Peyer's patch (tissue), 4 donors: Measurements from ENCODE around the gene INSRR. TPM values are rescaled to one million over a fixed set of nuclear protein-coding genes. Genes with fewer than 3 reads are reported as not detected.
A peak's percentile ranks its signal among the peaks of the same experiment; 100 is the strongest.

Experiments used
- DNase-seq, 3 donors: peaks; one replicate each; pipeline ENCODE4 v3.0.0-alpha.2; 2017 to 2019
- H3K27ac ChIP-seq, 4 donors: fragments of 200-600 bp; sonication (generic); one replicate each; pipeline ENCODE4 v1.5.1; 2016 to 2019
- H3K27me3 ChIP-seq, 2 donors: fragments of 200-600 bp; sonication (generic); one replicate each; pipeline ENCODE4 v1.5.1; 2019
- H3K36me3 ChIP-seq, 3 donors: fragments of 200-600 bp; sonication (generic); one replicate each; pipeline ENCODE4 v1.5.1; 2016 to 2019
- H3K4me1 ChIP-seq, 4 donors: fragments of 200-600 bp; sonication (generic); one replicate each; pipeline ENCODE4 v1.5.1; 2016 to 2019
- H3K4me3 ChIP-seq, 4 donors: fragments of 200-600 bp; sonication (generic); 1 replicate in 3 of 4; 2 replicates in 1 of 4; pipeline ENCODE4 v1.5.1; 2016 to 2019; ENCODE audit warnings: mild to moderate bottlenecking in 1 of 4
- H3K9me3 ChIP-seq, 4 donors: fragments of 200-600 bp; sonication (generic); one replicate each; pipeline ENCODE4 v1.5.1; 2016 to 2019; ENCODE audit warnings: mild to moderate bottlenecking in 1 of 4
- POLR2A ChIP-seq, 2 donors: fragments of 450-650 bp; IDR thresholded peaks; one replicate each; pipeline ENCODE4 v1.5.1; 2017; ENCODE audit warnings: antibody characterized with exemption in 2 of 2, mild to moderate bottlenecking in 2 of 2, moderate library complexity in 2 of 2
- total RNA-seq, 4 donors: library from RNA; depleted of rRNA; stranded (reverse); fragments of >200 nt; gene quantifications; one replicate each; pipeline ENCODE4 v1.1.0, GENCODE V29; 2016
- TF ChIP-seq, protein P1 (sequence below), 6 experiments: fragments of 450-650 bp in 4 of 6; fragments of 200-600 bp in 2 of 6; sonication (generic) in 1 of 6; IDR thresholded peaks; one replicate each; pipeline ENCODE4 v1.5.1; 2017 to 2019; ENCODE audit warnings: antibody characterized with exemption in 6 of 6, mild to moderate bottlenecking in 3 of 6, moderate library complexity in 1 of 6

The INSRR gene
- total RNA-seq, 4 donors from 2014 or later = not detected

- no peaks in the 10 kb centered on the region for H3K4me1 ChIP-seq
- TF ChIP-seq POLR2A (IDR thresholded peaks at IDR 0.05) = no peak
- TF ChIP-seq, protein P1, sequence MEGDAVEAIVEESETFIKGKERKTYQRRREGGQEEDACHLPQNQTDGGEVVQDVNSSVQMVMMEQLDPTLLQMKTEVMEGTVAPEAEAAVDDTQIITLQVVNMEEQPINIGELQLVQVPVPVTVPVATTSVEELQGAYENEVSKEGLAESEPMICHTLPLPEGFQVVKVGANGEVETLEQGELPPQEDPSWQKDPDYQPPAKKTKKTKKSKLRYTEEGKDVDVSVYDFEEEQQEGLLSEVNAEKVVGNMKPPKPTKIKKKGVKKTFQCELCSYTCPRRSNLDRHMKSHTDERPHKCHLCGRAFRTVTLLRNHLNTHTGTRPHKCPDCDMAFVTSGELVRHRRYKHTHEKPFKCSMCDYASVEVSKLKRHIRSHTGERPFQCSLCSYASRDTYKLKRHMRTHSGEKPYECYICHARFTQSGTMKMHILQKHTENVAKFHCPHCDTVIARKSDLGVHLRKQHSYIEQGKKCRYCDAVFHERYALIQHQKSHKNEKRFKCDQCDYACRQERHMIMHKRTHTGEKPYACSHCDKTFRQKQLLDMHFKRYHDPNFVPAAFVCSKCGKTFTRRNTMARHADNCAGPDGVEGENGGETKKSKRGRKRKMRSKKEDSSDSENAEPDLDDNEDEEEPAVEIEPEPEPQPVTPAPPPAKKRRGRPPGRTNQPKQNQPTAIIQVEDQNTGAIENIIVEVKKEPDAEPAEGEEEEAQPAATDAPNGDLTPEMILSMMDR (IDR thresholded peaks at IDR 0.05) = peak; percentile 51 to 84 (median 71)
- no peak overlapping the region for H3K4me3 ChIP-seq
- no peaks in the 10 kb centered on the region for H3K9me3 ChIP-seq
- H3K27ac ChIP-seq = no peak overlapping the region
- H3K27me3 ChIP-seq = no peaks in the 10 kb centered on the region
- H3K36me3 ChIP-seq = peaks cover 0 to 96% (median 0%) of the 10 kb centered on the region in 3 donors
- peak in 2 of 3 donors; percentile 38 to 74 for DNase-seq
Measured at GRCh38 chr1:156797212-156797871, 61.6 kb downstream of the INSRR start.

GRCh38 chr1:156796340-156797097 lies 62.4 kb downstream of the INSRR start:
- peak in 1 of 3 donors; percentile 8 for DNase-seq
- TF ChIP-seq POLR2A (IDR thresholded peaks at IDR 0.05) = no peak
- TF ChIP-seq, protein P1 (IDR thresholded peaks at IDR 0.05) = no peak
- no peak overlapping the region for H3K27ac ChIP-seq

DNA sequence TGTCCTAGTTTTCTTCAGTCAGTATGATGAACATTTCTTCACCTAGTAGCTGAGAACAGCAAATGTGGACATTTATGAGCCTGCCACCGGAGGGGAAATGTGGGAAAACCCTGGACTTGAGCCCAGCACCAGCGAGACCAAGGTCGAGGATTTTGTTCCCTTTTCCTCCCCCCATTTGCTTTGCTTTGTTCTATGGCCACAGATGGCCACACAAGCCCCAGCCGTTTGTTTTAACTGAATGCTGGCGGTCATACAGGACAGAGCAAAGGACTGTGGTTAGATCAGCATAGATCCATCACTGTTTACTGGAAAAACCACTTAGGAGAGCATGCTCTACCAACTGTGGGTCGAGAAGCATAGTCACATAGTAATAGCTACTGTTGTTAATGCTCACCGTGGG lies 63.1 kb downstream of the INSRR start:
- Histone ChIP-seq H3K4me3 (no peak overlapping the region), H3K27me3 (no peaks in the 10 kb centered on the region), H3K9me3 (no peaks in the 10 kb centered on the region), H3K27ac (no peak overlapping the region), H3K4me1 (no peaks in the 10 kb centered on the region), H3K36me3 (peaks cover 0 to 99% (median 0%) of the 10 kb centered on the region in 3 donors)
- TF ChIP-seq, protein P1 (IDR thresholded peaks at IDR 0.05) = no peak
- TF ChIP-seq POLR2A (IDR thresholded peaks at IDR 0.05) = no peak
- DNase-seq = peak in 1 of 3 donors; percentile 14

More at GRCh38 chr1:156796340-156797097, 62.4 kb downstream of the INSRR start:
- H3K9me3 ChIP-seq = no peaks in the 10 kb centered on the region
- H3K36me3 ChIP-seq = peaks cover 0 to 99% (median 0%) of the 10 kb centered on the region in 3 donors
- H3K4me1 ChIP-seq = no peaks in the 10 kb centered on the region
- no peak overlapping the region for H3K4me3 ChIP-seq
- H3K27me3 ChIP-seq = no peaks in the 10 kb centered on the region

DNA sequence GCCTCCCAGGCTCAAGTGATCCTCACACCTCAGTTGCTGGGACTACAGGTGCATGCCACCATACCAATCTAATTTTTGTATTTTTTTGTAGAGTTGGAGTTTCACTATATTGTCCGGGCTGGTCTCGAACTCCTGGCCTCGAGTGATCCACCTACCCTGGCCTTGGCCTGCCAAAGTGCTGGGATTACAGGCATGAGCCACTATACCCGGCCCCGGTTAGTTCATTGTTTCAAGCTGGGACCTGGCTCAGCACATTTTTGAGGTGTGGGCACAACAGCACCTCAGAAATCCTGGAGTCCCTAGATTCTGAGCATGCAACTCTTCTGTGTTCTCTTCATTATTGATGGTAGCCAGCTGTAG lies 63.6 kb downstream of the INSRR start:
- TF ChIP-seq, protein P1 (IDR thresholded peaks at IDR 0.05) = no peak
- TF ChIP-seq POLR2A (IDR thresholded peaks at IDR 0.05) = no peak
- no peaks in the 10 kb centered on the region for H3K4me1 ChIP-seq
- no peak overlapping the region for H3K27ac ChIP-seq
- H3K9me3 ChIP-seq = no peaks in the 10 kb centered on the region
- H3K27me3 ChIP-seq = no peaks in the 10 kb centered on the region
- H3K4me3 ChIP-seq = no peak overlapping the region
- H3K36me3 ChIP-seq = peaks cover 0 to 96% (median 0%) of the 10 kb centered on the region in 3 donors
- no peak for DNase-seq

- Histone ChIP-seq H3K9me3 (no peaks in the 10 kb centered on the region), H3K27me3 (no peaks in the 10 kb centered on the region), H3K4me1 (no peaks in the 10 kb centered on the region), H3K27ac (no peak overlapping the region), H3K4me3 (no peak overlapping the region), H3K36me3 (peaks cover 0 to 96% (median 0%) of the 10 kb centered on the region in 3 donors)
- TF ChIP-seq POLR2A (IDR thresholded peaks at IDR 0.05) = no peak
- TF ChIP-seq, protein P1 (IDR thresholded peaks at IDR 0.05) = no peak
- no peak for DNase-seq
Measured at GRCh38 chr1:156794506-156795373, 64.2 kb downstream of the INSRR start.
